NCI-H2227 treated with DMSO at 0.1 percent for 48 hours (cell line): ENCODE data around the gene XIST.
"Not testable (repeated sequence)": the region's sequence is repeated elsewhere in the genome, so short reads cannot be mapped to it uniquely, and the experiment has no call there.

ENCODE experiments used
- DNase-seq: peaks from one replicate; lab custom pipeline; 2025; lab: John Stamatoyannopoulos, UW

Gene XIST

GRCh38 chrX:73852467-73852866 lies at the start of gene XIST:
Gene XIST (minus strand): TSS chrX:73852714.
- peak; percentile 92 for DNase-seq

- not testable (repeated sequence) for DNase-seq
Observed at GRCh38 chrX:73898315-73898714, 45.8 kb upstream of the XIST start.

- peak; percentile 20 for DNase-seq
Observed at GRCh38 chrX:73892515-73893090, 40.1 kb upstream of the XIST start.

GRCh38 chrX:73882260-73882659 lies 29.7 kb upstream of the XIST start:
- DNase-seq, result not testable (repeated sequence)

GRCh38 chrX:73877687-73878086 lies 25.2 kb upstream of the XIST start:
- no peak for DNase-seq

- DNase-seq, result no peak
Observed at GRCh38 chrX:73876911-73877310, 24.4 kb upstream of the XIST start.

- DNase-seq, result no peak
Observed at GRCh38 chrX:73868916-73869315, 16.4 kb upstream of the XIST start.

- DNase-seq, result no peak
Observed at GRCh38 chrX:73867144-73867543, 14.6 kb upstream of the XIST start.

- DNase-seq, result no peak
Observed at GRCh38 chrX:73863852-73864251, 11.3 kb upstream of the XIST start.

GRCh38 chrX:73863268-73863667 lies 10.8 kb upstream of the XIST start:
- no peak for DNase-seq

- DNase-seq, result no peak
Observed at GRCh38 chrX:73859622-73860021, 7.1 kb upstream of the XIST start.

- peak; percentile 72 for DNase-seq
Observed at GRCh38 chrX:73855546-73855945, 3.0 kb upstream of the XIST start.

- no peak for DNase-seq
Observed at GRCh38 chrX:73852022-73852421, 492 bp downstream of the XIST start.

GRCh38 chrX:73851014-73852009 lies 1.2 kb downstream of the XIST start:
- DNase-seq, result peak; percentile 95

GRCh38 chrX:73850124-73851013 lies 2.1 kb downstream of the XIST start:
- DNase-seq, result peak; percentile 2

GRCh38 chrX:73849073-73849472 lies 3.4 kb downstream of the XIST start:
- DNase-seq, result no peak

- DNase-seq, result no peak
Observed at GRCh38 chrX:73847991-73848390, 4.5 kb downstream of the XIST start.

GRCh38 chrX:73847100-73847499 lies 5.4 kb downstream of the XIST start:
- no peak for DNase-seq

GRCh38 chrX:73842541-73843234 lies 9.8 kb downstream of the XIST start:
- no peak for DNase-seq

- no peak for DNase-seq
Observed at GRCh38 chrX:73841337-73841736, 11.2 kb downstream of the XIST start.

GRCh38 chrX:73840120-73840924 lies 12.2 kb downstream of the XIST start:
- DNase-seq, result no peak
